ENCODE data around the gene C10orf90.
"Not testable (repeated sequence)": the region's sequence is repeated elsewhere in the genome, so short reads cannot be mapped to it uniquely, and the experiment has no call there.

C10orf90 gene

GRCh38 chr10:126392068-126392467 lies 278.4 kb downstream of the C10orf90 start:
- in situ Hi-C loops (cut with MboI; ENCODE audit: low pct_unique_long_range_greater_than_20kb, low sequenced_read_pairs), result no loop called here

GRCh38 chr10:126391192-126391885 lies 279.2 kb downstream of the C10orf90 start:
- no peak for DNase-seq
- in situ Hi-C loops (cut with MboI; ENCODE audit: low pct_unique_long_range_greater_than_20kb, low sequenced_read_pairs), result no loop called here

More at GRCh38 chr10:126392068-126392467, 278.4 kb downstream of the C10orf90 start:
- no peak for DNase-seq

GRCh38 chr10:126390324-126390723 lies 280.2 kb downstream of the C10orf90 start:
- in situ Hi-C loops (cut with MboI; ENCODE audit: low pct_unique_long_range_greater_than_20kb, low sequenced_read_pairs), result no loop called here
- no peak for DNase-seq

GRCh38 chr10:126387931-126388911 lies 282.3 kb downstream of the C10orf90 start, which contains the start of gene ADAM12:
Gene ADAM12, minus strand, starts transcription at chr10:126388477. Its CDS starts 332 bp downstream, at chr10:126388145.
- no peak for DNase-seq
- in situ Hi-C loops (cut with MboI; ENCODE audit: low pct_unique_long_range_greater_than_20kb, low sequenced_read_pairs), result no loop called here

GRCh38 chr10:126387041-126387921 lies 283.2 kb downstream of the C10orf90 start:
- DNase-seq, result no peak
- in situ Hi-C loops (cut with MboI; ENCODE audit: low pct_unique_long_range_greater_than_20kb, low sequenced_read_pairs), result no loop called here

- no peak for DNase-seq
- in situ Hi-C loops (cut with MboI; ENCODE audit: low pct_unique_long_range_greater_than_20kb, low sequenced_read_pairs), result no loop called here
Measured at GRCh38 chr10:126384269-126384873, 286.1 kb downstream of the C10orf90 start.

GRCh38 chr10:126380352-126381076 lies 290.0 kb downstream of the C10orf90 start:
- DNase-seq, result no peak
- in situ Hi-C loops (cut with MboI; ENCODE audit: low pct_unique_long_range_greater_than_20kb, low sequenced_read_pairs), result no loop called here

- in situ Hi-C loops (cut with MboI; ENCODE audit: low pct_unique_long_range_greater_than_20kb, low sequenced_read_pairs); DNase-seq: not testable (repeated sequence)
Measured at GRCh38 chr10:126379166-126379565, 291.3 kb downstream of the C10orf90 start.

- in situ Hi-C loops (cut with MboI; ENCODE audit: low pct_unique_long_range_greater_than_20kb, low sequenced_read_pairs), result no loop called here
- DNase-seq, result no peak
Measured at GRCh38 chr10:126376956-126377355, 293.5 kb downstream of the C10orf90 start.

- in situ Hi-C loops (cut with MboI; ENCODE audit: low pct_unique_long_range_greater_than_20kb, low sequenced_read_pairs), result no loop called here
- no peak for DNase-seq
Measured at GRCh38 chr10:126375926-126376554, 294.5 kb downstream of the C10orf90 start.

GRCh38 chr10:126375299-126375698 lies 295.2 kb downstream of the C10orf90 start:
- in situ Hi-C loops (cut with MboI; ENCODE audit: low pct_unique_long_range_greater_than_20kb, low sequenced_read_pairs), result no loop called here
- no peak for DNase-seq
